Right lobe of liver (tissue), 6 donors: ENCODE data around the gene SNX10. TPM values are rescaled to one million over a fixed set of nuclear protein-coding genes. Genes with fewer than 3 reads are reported as not detected.
A peak's percentile ranks its signal among the peaks of the same experiment; 100 is the strongest.

Experiments used
- ATAC-seq, 4 donors: fragments of 200-7000 bp; cut with Tn5 transposase; one replicate each; pipeline ENCODE4 v1.9.1; 2020; ENCODE audit warnings: mild to moderate bottlenecking in 4 of 4, moderate library complexity in 4 of 4
- DNase-seq, 3 donors: peaks; one replicate each; pipeline ENCODE4 v3.0.0-alpha.2; 2020
- H3K27ac ChIP-seq, 3 donors: fragments of 200-600 bp; one replicate each; pipeline ENCODE4 v1.8.0; 2022
- H3K27me3 ChIP-seq, 2 donors: fragments of 200-600 bp; one replicate each; pipeline ENCODE4 v1.8.0; 2022
- H3K36me3 ChIP-seq, 4 donors: fragments of 200-600 bp; sonication (generic) in 1 of 4; one replicate each; pipeline versions ENCODE4 v1.5.1 to v1.8.0; 2017 to 2022; ENCODE audit warnings: control low read depth in 1 of 4
- H3K4me1 ChIP-seq, 4 donors: fragments of 200-600 bp; sonication (generic) in 1 of 4; one replicate each; pipeline versions ENCODE4 v1.5.1 to v1.8.0; 2017 to 2022; ENCODE audit warnings: control low read depth in 1 of 4
- H3K4me3 ChIP-seq, 3 donors: fragments of 200-600 bp; one replicate each; pipeline ENCODE4 v1.8.0; 2022
- H3K9me3 ChIP-seq, 4 donors: fragments of 200-600 bp; sonication (generic) in 1 of 4; one replicate each; pipeline versions ENCODE4 v1.5.1 to v1.8.0; 2017 to 2022; ENCODE audit warnings: control low read depth in 1 of 4
- CTCF ChIP-seq, 4 donors: fragments of 200-600 bp in 3 of 4; fragments of 450-650 bp in 1 of 4; IDR thresholded peaks; one replicate each; pipeline versions ENCODE4 v1.5.1 to v1.8.0; 2016 to 2022; ENCODE audit warnings: antibody characterized with exemption in 4 of 4, mild to moderate bottlenecking in 2 of 4
- POLR2A ChIP-seq: fragments of 450-650 bp; IDR thresholded peaks from one replicate; pipeline ENCODE4 v1.6.1; 2017; ENCODE audit warnings: antibody characterized with exemption, mild to moderate bottlenecking
- WGBS: methylation state at CpG from one replicate; pipeline ENCODE4 v1.1.6; 2018; ENCODE audit warnings: low coverage, low lambda C conversion rate; ENCODE audit not compliant: insufficient coverage; ENCODE audit errors: missing lambda C conversion rate; 5-methylcytosine and 5-hydroxymethylcytosine counted together
- intact Hi-C, 2 donors: fragments of 100-400 bp; cut with DNase I; formaldehyde crosslinking; loops; one replicate each; pipeline versions ENCODE4 v1.11.2 to v1.14.1; 2022
- total RNA-seq, 6 experiments: library from RNA; depleted of rRNA in 2 of 6; stranded (reverse); fragments of >200 nt in 2 of 6; fragmentation: NEBNext Ultra II Directional in 3 of 6; extraction: Animal tissue kit (Norgen Biotek cat#: 25700) in 3 of 6; gene quantifications; one replicate each; pipeline versions ENCODE4 v1.1.0 to v1.2.4, GENCODE V29; 2016 to 2023
- donor health status: DM: no; HTN: yes; CAD: no.
- donor health status: DM: no; HTN: no; CAD: no.
- donor health status: DM: no; HTN: no; CAD: no.
- donor health status: DM: no; HTN: yes; CAD: no.
- donor health status: DM: no; HTN: yes; CAD: no.

The SNX10 gene
- total RNA-seq, 6 experiments from 2014 or later, result 10.1 to 59.0 (median 37.7) TPM

- DNase-seq, result no peak
- Histone ChIP-seq H3K27me3 (no peaks in the 10 kb centered on the region), H3K4me1 (peaks cover 0 to 64% (median 29%) of the 10 kb centered on the region in 4 donors), H3K4me3 (no peak overlapping the region), H3K27ac (peak overlapping the region; percentile 31 to 87 (median 86)), H3K36me3 (no peaks in the 10 kb centered on the region), H3K9me3 (no peaks in the 10 kb centered on the region)
- intact Hi-C loops, result loop anchor here in 1 of 2 donors (10.0 kb wide), 1 partner anchor 51 kb away; the partner anchor contains the start of gene SNX10
- ATAC-seq, result no peak
- no peak for TF ChIP-seq CTCF (IDR thresholded peaks at IDR 0.05)
- no peak for TF ChIP-seq POLR2A
- no CpG with 5 or more reads among the region's 9 CpGs for WGBS
These were observed 54.2 kb downstream of the SNX10 start for GRCh38 chr7:26345837-26346236.

- Histone ChIP-seq H3K4me1 (peaks cover 0 to 64% (median 29%) of the 10 kb centered on the region in 4 donors), H3K36me3 (no peaks in the 10 kb centered on the region), H3K27me3 (no peaks in the 10 kb centered on the region), H3K9me3 (no peaks in the 10 kb centered on the region), H3K4me3 (no peak overlapping the region), H3K27ac (peak overlapping the region; percentile 31 to 87 (median 66))
- intact Hi-C loops, result loop anchor here in 1 of 2 donors (10.0 kb wide), 1 partner anchor 52 kb away; the partner anchor contains the start of gene SNX10
- peak; percentile 40 for TF ChIP-seq POLR2A
- TF ChIP-seq CTCF (IDR thresholded peaks at IDR 0.05), result no peak
- 68% methylated on average over 3 of the region's 7 CpGs for WGBS
- ATAC-seq, result peak; percentile 11 to 69 (median 48)
- peak; percentile 51 to 91 (median 79) for DNase-seq
These were observed 55.0 kb downstream of the SNX10 start for GRCh38 chr7:26346611-26347203.

DNA sequence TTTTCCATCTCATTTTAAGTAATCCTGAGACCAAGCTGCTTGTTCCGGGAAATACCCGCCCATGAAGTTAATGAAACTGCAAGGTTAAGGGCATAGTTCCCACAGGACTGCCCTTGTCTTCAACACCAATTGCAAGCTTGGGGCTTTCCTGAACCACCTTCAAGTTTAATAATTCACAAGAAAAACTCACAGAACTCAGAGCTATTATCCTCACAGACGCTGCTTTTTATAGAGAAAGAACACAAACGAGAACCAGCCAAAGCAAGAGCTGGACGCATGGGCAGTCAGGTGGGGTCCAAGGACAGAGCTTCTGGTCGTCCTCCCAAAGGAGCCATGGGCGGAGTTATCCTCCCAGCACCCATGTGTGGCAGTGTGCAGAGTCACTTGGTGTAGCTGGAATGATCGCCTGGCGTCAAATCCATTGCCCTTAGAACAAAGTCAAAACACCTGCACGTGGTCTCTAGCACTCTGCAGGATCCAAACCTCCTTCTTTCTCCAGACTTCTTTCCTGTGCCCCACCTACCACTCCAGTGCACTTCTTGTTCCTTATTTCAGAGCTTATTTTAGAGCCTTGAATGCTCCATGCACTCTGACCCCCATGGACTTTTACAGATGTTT lies 56.7 kb downstream of the SNX10 start:
- TF ChIP-seq CTCF (IDR thresholded peaks at IDR 0.05) (no peak), POLR2A (no peak)
- peaks cover 0 to 51% (median 24%) of the 10 kb centered on the region in 4 donors for H3K4me1 ChIP-seq
- ATAC-seq (peak; percentile 60 to 77 (median 72)), DNase-seq (peak; percentile 74 to 94 (median 89))
- no peak overlapping the region for H3K4me3 ChIP-seq
- intact Hi-C loops, result loop anchor here in 1 of 2 donors (10.0 kb wide), 1 partner anchor 54 kb away; the partner anchor contains the start of gene SNX10
- WGBS, result 23% methylated on average over 9 of the region's 10 CpGs
- H3K27ac ChIP-seq, result peak overlapping the region; percentile 10 to 87 (median 66)
- H3K36me3 ChIP-seq, result no peaks in the 10 kb centered on the region
- H3K27me3 ChIP-seq, result no peaks in the 10 kb centered on the region
- H3K9me3 ChIP-seq, result no peaks in the 10 kb centered on the region

DNA sequence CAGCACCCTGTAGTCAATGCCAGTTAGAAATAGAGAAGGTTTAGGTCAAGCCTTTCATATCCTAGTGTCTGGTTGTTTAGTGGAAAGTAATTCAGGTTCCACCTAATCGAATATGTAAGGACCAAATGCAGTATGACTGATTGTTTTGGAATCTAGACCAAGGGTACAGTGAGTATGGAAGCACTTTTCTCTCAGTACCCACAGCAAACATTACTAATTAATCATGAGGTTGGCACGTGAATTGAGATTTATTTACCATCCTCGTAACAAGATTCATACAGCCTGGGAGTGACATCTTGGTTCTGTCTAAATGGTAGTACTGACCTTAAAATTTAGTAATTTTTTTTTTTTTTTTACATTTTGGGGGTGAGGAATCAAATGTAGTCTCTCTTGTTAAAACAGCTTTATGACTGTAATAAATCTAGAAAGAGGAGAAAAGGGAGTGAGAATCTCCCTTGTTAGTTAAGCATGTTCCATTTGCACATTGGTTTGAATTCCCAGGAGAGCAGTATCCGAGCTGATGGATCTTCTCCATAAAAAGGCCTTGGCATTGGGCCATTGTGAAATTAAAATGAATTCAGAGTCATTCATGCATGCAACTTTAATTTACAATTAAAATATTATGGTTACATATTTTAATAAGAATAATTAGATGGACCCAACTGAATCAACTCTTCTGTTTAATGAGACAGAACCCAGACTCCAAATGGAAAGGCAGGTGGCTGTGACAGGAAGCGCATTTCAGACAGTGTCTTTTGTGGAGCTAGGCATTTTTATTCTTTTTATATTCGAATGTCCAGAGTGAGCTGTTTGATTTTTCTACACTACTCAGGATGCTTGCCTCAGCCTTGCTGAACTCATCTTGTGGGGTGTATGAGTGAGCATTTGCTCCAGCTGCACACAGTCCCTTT lies 57.6 kb downstream of the SNX10 start:
- Histone ChIP-seq H3K4me1 (peaks cover 0 to 49% (median 22%) of the 10 kb centered on the region in 4 donors), H3K36me3 (no peaks in the 10 kb centered on the region), H3K27ac (peak overlapping the region; percentile 10 to 87 (median 66)), H3K4me3 (no peak overlapping the region), H3K9me3 (no peaks in the 10 kb centered on the region), H3K27me3 (no peaks in the 10 kb centered on the region)
- WGBS, result 39% methylated on average over 6 of the region's 6 CpGs
- TF ChIP-seq POLR2A (no peak), CTCF (IDR thresholded peaks at IDR 0.05) (no peak)
- peak in 1 of 4 donors; percentile 19 for ATAC-seq
- DNase-seq, result no peak
- intact Hi-C loops, result loop anchor here in 1 of 2 donors (10.0 kb wide), 1 partner anchor 54 kb away; the partner anchor contains the start of gene SNX10
